Heart left ventricle (tissue), 13 donors: Measurements from ENCODE around the gene RBM44.

Source experiments
- POLR2A ChIP-seq, 2 donors: fragments of 450-650 bp; IDR thresholded peaks; one replicate each; pipeline ENCODE4 v1.6.1; 2017; ENCODE audit warnings: antibody characterized with exemption in 2 of 2, mild to moderate bottlenecking in 2 of 2, moderate library complexity in 2 of 2
- TF ChIP-seq, protein P1 (sequence below), 12 donors: fragments of 200-600 bp; sonication (generic) in 4 of 12; IDR thresholded peaks; one replicate each; pipeline versions ENCODE4 v1.5.0 to v1.8.0; 2018 to 2022; ENCODE audit warnings: antibody characterized with exemption in 12 of 12, mild to moderate bottlenecking in 5 of 12
- donor health status: ischemic (EF 13 %, LVEDD 7.1; RV severe dilation, severe dysfunction).
- donor health status: DM: no; HTN: yes; CAD: no.
- donor health status: DM: no; HTN: no; CAD: no.
- donor health status: ischemic (EF 25% LVEDD 6.9; RV normal size, moderate dysfunction).
- donor health status: ischemic (EF 25% LVEDD 5.7; RV mildly dilated, moderate dysfunction).
- donor health status: ischemic (EF 35%, LVEDD 5.7; RV mildly dilated, moderate dysfunction).
- donor health status: nonischemic (EF 11% LVEDD 7.7; RV severe dilation, severe dysfunction).
- donor health status: DM: yes; HTN: yes; CAD: no.
- donor health status: PGD.
- donor health status: ischemic (EF 29% LVEDD 5.4; RV normal size, mild dysfunction).
- donor health status: nonischemic (EF 23%, LVEDD 6.1; RV moderate dilation, normal function).

GRCh38 chr2:237824085-237824484 lies 25.5 kb downstream of the RBM44 start:
- TF ChIP-seq, protein P1, sequence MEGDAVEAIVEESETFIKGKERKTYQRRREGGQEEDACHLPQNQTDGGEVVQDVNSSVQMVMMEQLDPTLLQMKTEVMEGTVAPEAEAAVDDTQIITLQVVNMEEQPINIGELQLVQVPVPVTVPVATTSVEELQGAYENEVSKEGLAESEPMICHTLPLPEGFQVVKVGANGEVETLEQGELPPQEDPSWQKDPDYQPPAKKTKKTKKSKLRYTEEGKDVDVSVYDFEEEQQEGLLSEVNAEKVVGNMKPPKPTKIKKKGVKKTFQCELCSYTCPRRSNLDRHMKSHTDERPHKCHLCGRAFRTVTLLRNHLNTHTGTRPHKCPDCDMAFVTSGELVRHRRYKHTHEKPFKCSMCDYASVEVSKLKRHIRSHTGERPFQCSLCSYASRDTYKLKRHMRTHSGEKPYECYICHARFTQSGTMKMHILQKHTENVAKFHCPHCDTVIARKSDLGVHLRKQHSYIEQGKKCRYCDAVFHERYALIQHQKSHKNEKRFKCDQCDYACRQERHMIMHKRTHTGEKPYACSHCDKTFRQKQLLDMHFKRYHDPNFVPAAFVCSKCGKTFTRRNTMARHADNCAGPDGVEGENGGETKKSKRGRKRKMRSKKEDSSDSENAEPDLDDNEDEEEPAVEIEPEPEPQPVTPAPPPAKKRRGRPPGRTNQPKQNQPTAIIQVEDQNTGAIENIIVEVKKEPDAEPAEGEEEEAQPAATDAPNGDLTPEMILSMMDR (IDR thresholded peaks at IDR 0.05) = no peak
- no peak for TF ChIP-seq POLR2A (IDR thresholded peaks at IDR 0.05)
